K562 (cell line): ENCODE data around the gene GMEB2. TPM values are rescaled to one million over a fixed set of nuclear protein-coding genes. Genes with fewer than 3 reads are reported as not detected.

Experiments
- ARID1B ChIP-seq: fragments of 450-650 bp; IDR thresholded peaks from 2 replicates; pipeline ENCODE4 v1.6.1; 2016; ENCODE audit warnings: antibody characterized with exemption, mild to moderate bottlenecking, inconsistent platforms
- ATF1 ChIP-seq, 2 experiments: fragments of 450-650 bp in 1 of 2; IDR thresholded peaks; 2 replicates each; pipeline ENCODE4 v1.6.1; 2016; ENCODE audit warnings: missing compliant biosample characterization in 1 of 2, missing genetic modification characterization in 1 of 2
- BRCA1 ChIP-seq, 2 experiments: fragments of 450-650 bp in 1 of 2; sonication (generic) in 1 of 2; formaldehyde crosslinking in 1 of 2; IDR thresholded peaks; 2 replicates each; pipeline versions ENCODE4 v1.5.0 to v1.6.1; 2017 to 2020; ENCODE audit warnings: mild to moderate bottlenecking in 1 of 2, missing genetic modification reagents in 1 of 2
- BRD4 ChIP-seq: fragments of 200-600 bp; sonication (generic); IDR thresholded peaks from 2 replicates; pipeline ENCODE4 v1.6.1; 2017; ENCODE audit warnings: inconsistent platforms
- ELF1 ChIP-seq: fragments of 200-800 bp; sonication (Bioruptor generic); IDR thresholded peaks from 2 replicates; pipeline ENCODE4 v1.6.1; 2016; ENCODE audit warnings: missing genetic modification characterization, missing compliant biosample characterization
- HDAC3 ChIP-seq: fragments of 450-650 bp; IDR thresholded peaks from 2 replicates; pipeline ENCODE4 v1.6.1; 2018; ENCODE audit warnings: borderline replicate concordance, mild to moderate bottlenecking, moderate library complexity; ENCODE audit not compliant: partially characterized antibody
- MYBL2 ChIP-seq, 2 experiments: fragments of 450-650 bp in 1 of 2; sonication (generic) in 1 of 2; formaldehyde crosslinking in 1 of 2; IDR thresholded peaks; 2 replicates each; pipeline versions ENCODE4 v1.6.1 to v1.8.1; 2017 to 2022; ENCODE audit warnings: borderline replicate concordance in 1 of 2, inconsistent platforms in 1 of 2, low read depth in 1 of 2, mild to moderate bottlenecking in 1 of 2, missing genetic modification reagents in 1 of 2, moderate library complexity in 1 of 2
- NELFE ChIP-seq: IDR thresholded peaks from 2 replicates; pipeline ENCODE4 v1.6.1; 2011; ENCODE audit warnings: mild to moderate bottlenecking; ENCODE audit not compliant: insufficient read depth, insufficient read length
- NUFIP1 ChIP-seq: fragments of 450-650 bp; IDR thresholded peaks from 2 replicates; pipeline ENCODE4 v1.6.1; 2018; ENCODE audit not compliant: partially characterized antibody
- PHB ChIP-seq: fragments of 250-450 bp; sonication (Bioruptor Pico); IDR thresholded peaks from 2 replicates; pipeline ENCODE4 v1.5.0; 2021
- RAD51 ChIP-seq: fragments of 450-650 bp; IDR thresholded peaks from 2 replicates; pipeline ENCODE4 v1.7.1; 2016; ENCODE audit warnings: low read depth, mild to moderate bottlenecking, borderline replicate concordance
- SMARCA5 ChIP-seq: fragments of 450-650 bp; IDR thresholded peaks from 2 replicates; pipeline ENCODE4 v1.6.1; 2016
- TEAD1 ChIP-seq, 2 experiments: fragments of 450-650 bp in 1 of 2; sonication (generic) in 1 of 2; formaldehyde crosslinking; IDR thresholded peaks; 2 replicates each; pipeline versions ENCODE4 v1.4.0 to v1.8.0; 2020 to 2022; ENCODE audit warnings: mild to moderate bottlenecking in 2 of 2, missing genetic modification reagents in 1 of 2
- ZBTB1 ChIP-seq: sonication (generic); formaldehyde crosslinking; IDR thresholded peaks from 2 replicates; pipeline ENCODE4 v1.8.1; 2023; ENCODE audit warnings: missing genetic modification reagents, low read depth, mild to moderate bottlenecking, borderline replicate concordance
- ZNF263 ChIP-seq: sonication (generic); formaldehyde crosslinking; IDR thresholded peaks from 2 replicates; pipeline ENCODE4 v1.8.0; 2022; ENCODE audit warnings: mild to moderate bottlenecking, missing genetic modification reagents, borderline replicate concordance
- ZNF384 ChIP-seq: IDR thresholded peaks from 2 replicates; pipeline ENCODE4 v1.6.1; 2012; ENCODE audit warnings: low read depth, low read length, improper control_type of control experiment
- polyA plus RNA-seq, 8 experiments: library from polyadenylated mRNA; depleted of rRNA in 4 of 8; stranded (reverse) in 5 of 8; unstranded in 3 of 8; fragments of >200 nt; fragmentation: Nextera tagmentation in 2 of 8; fragmentation: Illumina TruSeq in 1 of 8; extraction: Ambion mirVana in 2 of 8; extraction: Trizol in 1 of 8; gene quantifications; 2 replicates each; pipeline versions ENCODE4 v1.2.1 to v1.2.3, GENCODE V29; 2011 to 2014; ENCODE audit warnings: inconsistent platforms in 1 of 8, missing spikeins in 1 of 8
- total RNA-seq, 7 experiments: library from RNA; depleted of rRNA in 6 of 7; stranded (reverse); fragments of >200 nt in 6 of 7; fragmentation: Illumina TruSeq in 2 of 7; extraction: Trizol in 2 of 7; gene quantifications; 2 replicates each; pipeline versions ENCODE4 v1.2.1 to v1.2.3, GENCODE V29; 2011 to 2021; ENCODE audit warnings: low replicate concordance in 1 of 7
- TF ChIP-seq, protein P1 (sequence below): sonication (generic); formaldehyde crosslinking; IDR thresholded peaks from 2 replicates; pipeline ENCODE4 v1.8.0; 2023; ENCODE audit warnings: missing genetic modification reagents, mild to moderate bottlenecking, borderline replicate concordance
- TF ChIP-seq, protein P2 (sequence below): fragments of 250-450 bp; sonication (Bioruptor Pico); IDR thresholded peaks from 2 replicates; pipeline ENCODE4 v1.8.0; 2021; ENCODE audit warnings: mild to moderate bottlenecking, moderate library complexity
- TF ChIP-seq, protein P3 (sequence below), 2 experiments: IDR thresholded peaks; 2 replicates each; pipeline ENCODE4 v1.6.1; 2011; ENCODE audit warnings: borderline replicate concordance in 1 of 2, control low read depth in 1 of 2, low read depth in 1 of 2, low read length in 1 of 2, mild to moderate bottlenecking in 1 of 2, mixed read lengths in 1 of 2, moderate library complexity in 1 of 2; ENCODE audit not compliant: insufficient read depth in 1 of 2, insufficient read length in 1 of 2, poor library complexity in 1 of 2, severe bottlenecking in 1 of 2; ENCODE audit errors: extremely low read depth in 1 of 2

GMEB2 gene
- total and polyA plus RNA-seq, 9 of the 15 experiments (the other 6 are each of a cell fraction or from before 2014, with no cell fraction given) = 0.03 to 13.9 (median 6.3) TPM

DNA sequence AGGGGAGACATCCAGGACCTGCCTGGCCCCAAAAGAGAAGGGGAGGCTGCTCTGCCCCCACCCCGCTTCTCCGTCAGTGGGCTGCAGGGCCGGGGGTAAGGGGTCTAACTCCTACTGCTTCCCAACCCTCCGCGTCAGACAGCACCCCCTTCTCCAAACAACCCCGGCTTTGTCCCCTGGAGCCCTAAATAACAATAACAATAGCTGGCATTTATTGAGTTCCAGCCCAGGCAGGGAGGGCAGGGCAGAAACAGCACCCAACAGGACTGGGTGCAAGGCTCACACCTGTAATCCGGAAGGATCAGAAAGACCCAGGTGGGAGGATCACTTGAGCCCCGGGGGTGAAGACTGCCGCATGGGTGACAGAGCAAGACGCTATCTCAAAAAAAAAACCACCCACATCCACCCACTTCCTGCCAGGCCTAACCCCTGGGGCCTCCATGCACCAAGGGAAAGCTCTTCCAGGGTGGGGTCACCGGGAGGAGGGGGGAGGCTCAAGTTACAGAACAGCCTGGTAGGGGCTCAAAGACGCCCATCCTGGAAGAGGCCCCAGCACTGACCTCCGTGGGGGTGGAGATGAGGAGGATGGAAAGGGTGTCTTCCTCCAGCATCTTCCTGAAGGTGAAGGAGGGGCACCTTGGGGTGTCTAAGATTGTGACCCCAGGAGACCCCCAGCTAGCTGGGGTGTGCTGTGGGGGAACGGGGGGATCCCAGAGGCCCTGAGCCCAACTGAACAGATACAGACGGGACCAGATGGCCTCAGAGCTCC lies 74.2 kb downstream of the GMEB2 start (continued):
- TF ChIP-seq, protein P1, sequence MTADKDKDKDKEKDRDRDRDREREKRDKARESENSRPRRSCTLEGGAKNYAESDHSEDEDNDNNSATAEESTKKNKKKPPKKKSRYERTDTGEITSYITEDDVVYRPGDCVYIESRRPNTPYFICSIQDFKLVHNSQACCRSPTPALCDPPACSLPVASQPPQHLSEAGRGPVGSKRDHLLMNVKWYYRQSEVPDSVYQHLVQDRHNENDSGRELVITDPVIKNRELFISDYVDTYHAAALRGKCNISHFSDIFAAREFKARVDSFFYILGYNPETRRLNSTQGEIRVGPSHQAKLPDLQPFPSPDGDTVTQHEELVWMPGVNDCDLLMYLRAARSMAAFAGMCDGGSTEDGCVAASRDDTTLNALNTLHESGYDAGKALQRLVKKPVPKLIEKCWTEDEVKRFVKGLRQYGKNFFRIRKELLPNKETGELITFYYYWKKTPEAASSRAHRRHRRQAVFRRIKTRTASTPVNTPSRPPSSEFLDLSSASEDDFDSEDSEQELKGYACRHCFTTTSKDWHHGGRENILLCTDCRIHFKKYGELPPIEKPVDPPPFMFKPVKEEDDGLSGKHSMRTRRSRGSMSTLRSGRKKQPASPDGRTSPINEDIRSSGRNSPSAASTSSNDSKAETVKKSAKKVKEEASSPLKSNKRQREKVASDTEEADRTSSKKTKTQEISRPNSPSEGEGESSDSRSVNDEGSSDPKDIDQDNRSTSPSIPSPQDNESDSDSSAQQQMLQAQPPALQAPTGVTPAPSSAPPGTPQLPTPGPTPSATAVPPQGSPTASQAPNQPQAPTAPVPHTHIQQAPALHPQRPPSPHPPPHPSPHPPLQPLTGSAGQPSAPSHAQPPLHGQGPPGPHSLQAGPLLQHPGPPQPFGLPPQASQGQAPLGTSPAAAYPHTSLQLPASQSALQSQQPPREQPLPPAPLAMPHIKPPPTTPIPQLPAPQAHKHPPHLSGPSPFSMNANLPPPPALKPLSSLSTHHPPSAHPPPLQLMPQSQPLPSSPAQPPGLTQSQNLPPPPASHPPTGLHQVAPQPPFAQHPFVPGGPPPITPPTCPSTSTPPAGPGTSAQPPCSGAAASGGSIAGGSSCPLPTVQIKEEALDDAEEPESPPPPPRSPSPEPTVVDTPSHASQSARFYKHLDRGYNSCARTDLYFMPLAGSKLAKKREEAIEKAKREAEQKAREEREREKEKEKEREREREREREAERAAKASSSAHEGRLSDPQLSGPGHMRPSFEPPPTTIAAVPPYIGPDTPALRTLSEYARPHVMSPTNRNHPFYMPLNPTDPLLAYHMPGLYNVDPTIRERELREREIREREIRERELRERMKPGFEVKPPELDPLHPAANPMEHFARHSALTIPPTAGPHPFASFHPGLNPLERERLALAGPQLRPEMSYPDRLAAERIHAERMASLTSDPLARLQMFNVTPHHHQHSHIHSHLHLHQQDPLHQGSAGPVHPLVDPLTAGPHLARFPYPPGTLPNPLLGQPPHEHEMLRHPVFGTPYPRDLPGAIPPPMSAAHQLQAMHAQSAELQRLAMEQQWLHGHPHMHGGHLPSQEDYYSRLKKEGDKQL (CRISPR knock-in tag) = no peak
- TF ChIP-seq ARID1B (peak; percentile 44; the same call in 1 of the 2 replicates), ELF1 (peak; percentile 54), ZNF263 (CRISPR knock-in tag) (no peak), BRD4 (no peak), NUFIP1 (no peak), RAD51 (no peak), NELFE (no peak), ZNF384 (peak; percentile 50), MYBL2 (IDR thresholded peaks at IDR 0.05; ENCODE audit: low read depth) (no peak), MYBL2 (CRISPR knock-in tag; IDR thresholded peaks at IDR 0.05; ENCODE audit: borderline replicate concordance) (no peak), ZBTB1 (no peak), HDAC3 (no peak), TEAD1 (CRISPR knock-in tag; IDR thresholded peaks at IDR 0.05) (no peak), ATF1 (CRISPR knock-in tag; IDR thresholded peaks at IDR 0.05) (no peak), ATF1 (tag; IDR thresholded peaks at IDR 0.05) (peak; percentile 38; the same call in 1 of the 2 replicates), SMARCA5 (no peak), PHB (CRISPR knock-in tag) (0 out of 2 replicates have a peak, but pooled peaks have one; percentile 38), BRCA1 (IDR thresholded peaks at IDR 0.05) (no peak), BRCA1 (CRISPR knock-in tag; IDR thresholded peaks at IDR 0.05) (no peak)
- TF ChIP-seq, protein P2, sequence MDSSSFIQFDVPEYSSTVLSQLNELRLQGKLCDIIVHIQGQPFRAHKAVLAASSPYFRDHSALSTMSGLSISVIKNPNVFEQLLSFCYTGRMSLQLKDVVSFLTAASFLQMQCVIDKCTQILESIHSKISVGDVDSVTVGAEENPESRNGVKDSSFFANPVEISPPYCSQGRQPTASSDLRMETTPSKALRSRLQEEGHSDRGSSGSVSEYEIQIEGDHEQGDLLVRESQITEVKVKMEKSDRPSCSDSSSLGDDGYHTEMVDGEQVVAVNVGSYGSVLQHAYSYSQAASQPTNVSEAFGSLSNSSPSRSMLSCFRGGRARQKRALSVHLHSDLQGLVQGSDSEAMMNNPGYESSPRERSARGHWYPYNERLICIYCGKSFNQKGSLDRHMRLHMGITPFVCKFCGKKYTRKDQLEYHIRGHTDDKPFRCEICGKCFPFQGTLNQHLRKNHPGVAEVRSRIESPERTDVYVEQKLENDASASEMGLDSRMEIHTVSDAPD (CRISPR knock-in tag) = no peak
- TF ChIP-seq, protein P3, sequence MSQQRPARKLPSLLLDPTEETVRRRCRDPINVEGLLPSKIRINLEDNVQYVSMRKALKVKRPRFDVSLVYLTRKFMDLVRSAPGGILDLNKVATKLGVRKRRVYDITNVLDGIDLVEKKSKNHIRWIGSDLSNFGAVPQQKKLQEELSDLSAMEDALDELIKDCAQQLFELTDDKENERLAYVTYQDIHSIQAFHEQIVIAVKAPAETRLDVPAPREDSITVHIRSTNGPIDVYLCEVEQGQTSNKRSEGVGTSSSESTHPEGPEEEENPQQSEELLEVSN (IDR thresholded peaks at IDR 0.05; ENCODE audit: borderline replicate concordance in 1 of 2, extremely low read depth in 1 of 2, insufficient read depth in 1 of 2, insufficient read length in 1 of 2, low read depth in 1 of 2, low read length in 1 of 2, poor library complexity in 1 of 2, severe bottlenecking in 1 of 2) = peak in 1 of 2 experiments; percentile 21
